Activated CD4-positive, alpha-beta T cell treated with anti-CD3 and anti-CD28 coated beads, Interleukin-2, amount 50 U/mL, for 4 hours (primary cell): ENCODE data around the gene PRKX.
"Not testable (repeated sequence)": the region's sequence is repeated elsewhere in the genome, so short reads cannot be mapped to it uniquely, and the experiment has no call there.

ENCODE experiments used
- DNase-seq, 2 experiments: peaks; one replicate each; pipeline ENCODE4 v3.0.0-alpha.2; 2020

Gene PRKX

GRCh38 chrX:3639858-3640631, 73.4 kb downstream of the PRKX start:
- not testable (repeated sequence) for DNase-seq

- DNase-seq = no peak
Measured at GRCh38 chrX:3639236-3639635, 74.2 kb downstream of the PRKX start.

GRCh38 chrX:3638280-3638873, 75.1 kb downstream of the PRKX start:
- peak in 1 of 2 experiments; percentile 20 for DNase-seq

DNA sequence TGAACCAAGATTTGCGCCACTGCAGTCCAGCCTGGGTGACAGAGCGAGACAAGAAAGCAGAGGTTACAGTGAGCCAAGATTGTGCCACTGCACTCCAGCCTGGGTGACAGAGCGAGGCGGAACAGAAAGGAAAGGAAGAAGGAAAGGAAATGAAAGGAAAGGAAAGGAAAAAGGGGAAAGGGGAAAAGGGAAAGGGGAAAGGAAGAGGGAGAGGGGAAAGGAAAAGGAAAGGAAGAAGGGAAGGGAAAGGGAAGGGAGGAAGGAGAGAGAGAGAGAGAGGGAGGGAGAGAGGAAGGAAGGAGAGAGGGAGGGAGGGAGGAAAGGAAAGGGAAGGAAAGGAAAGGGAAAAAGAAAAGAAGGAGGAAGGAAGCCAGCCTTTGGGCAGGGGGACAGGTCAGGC, 76.6 kb downstream of the PRKX start:
- DNase-seq = no peak

GRCh38 chrX:3631196-3631595, 82.3 kb downstream of the PRKX start:
- no peak for DNase-seq

- no peak for DNase-seq
Measured at GRCh38 chrX:3627594-3627993, 85.9 kb downstream of the PRKX start.

DNA sequence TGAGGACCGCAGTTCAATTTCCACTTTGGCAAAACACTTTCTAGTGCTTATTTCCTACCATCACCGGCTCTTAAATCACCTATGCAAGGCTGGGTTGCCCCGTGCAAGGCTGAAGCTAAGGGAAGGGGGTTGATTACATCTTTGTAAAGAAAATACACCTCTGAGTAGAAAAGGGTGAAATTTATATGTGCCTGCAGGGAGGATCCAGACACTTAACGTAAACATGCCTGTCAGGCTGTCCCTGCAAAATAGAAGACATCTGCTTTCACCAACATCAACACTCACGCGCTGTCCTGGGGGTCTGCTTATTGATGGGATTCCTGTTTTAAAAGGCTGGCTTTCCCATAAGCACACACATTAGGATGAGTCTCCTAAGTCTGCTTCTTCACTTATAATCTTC, 92.0 kb downstream of the PRKX start:
- no peak for DNase-seq

- not testable (repeated sequence) for DNase-seq
Measured at GRCh38 chrX:3611744-3612143, 101.7 kb downstream of the PRKX start.

DNA sequence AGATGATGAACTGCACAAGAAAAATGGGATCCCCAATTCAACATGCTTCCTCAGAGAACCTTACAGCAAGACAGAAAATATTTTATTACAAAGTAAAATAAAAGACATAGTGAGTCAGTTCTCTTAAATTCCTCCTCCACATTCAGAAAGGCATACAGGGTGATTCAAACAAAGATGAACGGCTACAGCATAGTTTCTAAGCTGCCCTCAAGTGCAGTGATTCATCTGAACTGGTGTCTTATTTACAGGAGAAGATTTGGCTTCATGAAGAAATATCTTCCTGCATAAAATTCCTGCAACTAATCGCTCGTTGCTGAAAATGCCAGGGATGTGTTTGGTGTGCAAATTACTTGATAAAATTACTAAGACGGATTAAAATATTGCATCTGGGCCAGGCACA, 103.6 kb downstream of the PRKX start:
- no peak for DNase-seq

DNA sequence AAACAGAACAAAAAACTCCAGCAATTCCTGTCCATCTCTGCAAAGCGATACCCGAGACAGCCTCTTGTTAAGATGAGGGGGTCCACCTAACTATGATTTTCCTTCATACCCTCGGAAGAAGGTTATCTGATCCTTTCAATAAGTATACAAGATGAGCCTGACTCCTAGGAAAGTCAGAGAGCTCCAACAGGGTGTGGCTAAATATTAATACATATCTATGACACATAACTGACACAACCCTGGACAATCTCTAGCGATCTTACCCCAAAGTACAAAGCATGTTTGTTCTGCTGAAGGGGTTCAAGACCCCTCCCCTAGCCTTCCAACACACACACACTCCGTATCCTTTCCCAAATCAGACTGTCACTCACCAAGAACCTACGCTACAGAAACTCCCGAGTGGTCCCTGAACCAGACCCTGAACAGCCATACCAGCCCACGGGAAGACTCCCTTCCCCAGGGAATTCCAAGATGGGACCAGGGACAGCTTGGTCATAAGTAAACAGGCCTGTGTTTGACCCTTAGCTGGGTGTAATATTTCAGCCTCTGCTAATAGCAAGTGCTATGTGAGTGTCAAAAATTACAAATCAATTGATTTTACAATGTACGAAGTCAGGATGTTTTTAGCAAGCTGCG, 110.3 kb downstream of the PRKX start:
- DNase-seq = no peak

- no peak for DNase-seq
Measured at GRCh38 chrX:3599802-3600430, 113.5 kb downstream of the PRKX start.

GRCh38 chrX:3598709-3599108, 114.7 kb downstream of the PRKX start:
- DNase-seq = no peak

GRCh38 chrX:3598046-3598605, 115.3 kb downstream of the PRKX start:
- no peak for DNase-seq

- no peak for DNase-seq
Measured at GRCh38 chrX:3592184-3592583, 121.3 kb downstream of the PRKX start.

DNA sequence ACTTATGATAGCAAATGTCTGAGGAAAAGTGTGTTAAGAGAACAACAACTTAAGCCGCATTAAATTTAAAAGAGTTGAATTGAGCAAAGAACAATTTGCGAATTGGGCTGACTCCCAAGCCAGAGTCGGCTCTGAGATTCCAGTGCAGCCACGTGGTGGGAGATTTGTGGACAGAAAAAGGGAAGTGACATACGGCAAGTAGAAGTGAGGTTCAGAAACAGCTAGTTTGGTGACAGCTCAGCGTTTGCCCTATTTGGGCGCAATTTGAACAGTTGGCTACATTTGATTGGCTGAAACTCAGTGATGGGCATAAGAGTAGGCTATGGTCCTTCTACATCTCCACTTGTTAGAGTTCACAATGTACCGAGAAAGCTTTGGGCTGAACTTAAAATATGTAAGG, 124.0 kb downstream of the PRKX start:
- DNase-seq = no peak

- no peak for DNase-seq
Measured at GRCh38 chrX:3585719-3586118, 127.7 kb downstream of the PRKX start.

GRCh38 chrX:3584415-3584996, 128.9 kb downstream of the PRKX start:
- DNase-seq = no peak

DNA sequence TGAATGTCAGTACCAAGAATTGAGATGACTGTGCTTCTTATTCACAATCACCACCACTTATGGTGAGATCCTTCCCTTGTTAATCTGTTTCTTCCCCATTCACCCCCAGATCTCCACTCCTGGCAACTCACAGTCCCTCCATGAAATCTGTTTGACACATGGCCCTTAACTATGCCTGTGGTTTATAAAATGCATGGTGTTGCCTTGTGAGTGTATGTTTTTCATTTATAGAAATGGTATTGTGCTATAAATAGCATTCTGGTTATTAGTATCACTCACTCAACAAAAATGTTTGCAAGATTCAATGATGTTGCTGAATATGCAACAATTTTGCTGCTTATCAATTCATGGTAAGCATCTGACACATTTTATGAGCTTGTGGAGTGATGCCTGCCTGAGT, 131.0 kb downstream of the PRKX start:
- no peak for DNase-seq

GRCh38 chrX:3581609-3582108, 131.8 kb downstream of the PRKX start:
- DNase-seq = no peak

- DNase-seq = no peak
Measured at GRCh38 chrX:3577551-3577950, 135.9 kb downstream of the PRKX start.

DNA sequence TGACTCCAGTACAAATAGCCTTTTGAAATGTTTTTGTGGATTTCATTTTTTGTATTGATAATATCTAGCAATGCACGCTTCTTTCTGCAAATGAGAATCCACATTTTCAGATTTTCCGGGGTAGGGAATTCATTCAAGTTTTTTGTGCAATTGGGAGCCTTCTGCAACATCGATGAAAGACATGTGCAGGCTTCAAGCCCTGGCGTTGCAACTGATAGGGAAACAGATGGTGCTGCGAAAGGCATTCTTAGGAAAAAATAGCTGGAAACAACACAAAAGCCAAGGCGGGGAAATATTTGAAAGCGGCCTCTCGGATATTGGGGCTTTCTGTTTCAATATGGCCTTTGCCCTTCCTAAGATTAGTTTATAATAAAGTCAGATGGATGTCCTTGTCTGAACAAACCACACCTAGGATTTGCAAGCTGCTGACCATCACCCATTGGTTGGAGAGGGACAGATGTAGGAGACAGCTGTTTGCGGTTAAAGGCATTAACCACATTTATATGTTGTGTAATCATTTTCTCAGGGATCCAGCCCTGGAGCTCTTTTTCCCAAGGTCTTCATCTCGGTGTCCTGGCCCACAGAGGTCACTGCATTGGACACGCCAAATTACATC, 136.5 kb downstream of the PRKX start:
- no peak for DNase-seq

GRCh38 chrX:3567686-3568085, 145.8 kb downstream of the PRKX start:
- no peak for DNase-seq
